ENCODE measurements around the gene SHISA9.

The SHISA9 gene

DNA sequence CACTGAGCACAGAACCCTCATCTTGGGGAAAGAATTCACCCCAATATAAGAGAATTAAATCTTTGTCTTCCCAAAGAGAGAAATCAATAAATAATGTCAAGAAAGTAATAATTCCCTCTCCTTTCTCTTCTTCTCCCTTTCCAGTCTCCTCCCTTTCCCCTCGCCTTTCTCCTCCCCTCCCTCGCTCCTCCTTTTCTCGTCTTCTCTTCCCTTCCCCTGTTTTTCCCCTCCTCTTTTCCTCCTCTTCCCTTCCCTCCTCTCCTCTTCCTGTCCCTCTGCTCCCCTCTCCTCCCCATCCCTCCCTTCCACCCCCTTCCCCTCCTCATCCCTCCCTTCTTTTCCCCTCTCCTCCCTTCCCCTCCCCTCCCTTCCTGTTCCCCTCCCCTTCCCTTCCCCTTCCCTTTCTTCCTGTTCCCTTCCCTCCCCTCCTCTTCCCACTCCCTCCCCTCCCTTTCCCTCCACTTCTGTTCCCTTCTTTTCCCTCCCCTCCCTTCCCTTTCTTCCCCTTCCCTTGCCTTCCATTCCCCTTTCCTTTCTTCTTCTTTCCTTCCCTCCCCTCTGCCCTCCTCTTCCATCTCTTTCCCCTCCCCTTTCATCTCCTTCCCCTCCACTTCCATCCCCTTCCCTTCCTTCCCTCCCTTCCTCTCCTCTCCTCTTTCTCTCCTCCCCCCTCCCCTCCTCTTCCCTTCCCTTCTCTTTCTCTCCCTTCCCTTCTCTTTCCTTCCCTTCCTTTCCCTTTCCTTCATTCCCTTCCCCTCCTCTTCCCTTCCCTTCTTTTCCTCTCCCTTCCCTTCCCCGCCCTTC is 363.6 kb downstream of the SHISA9 start:
- no peak overlapping the region for H3K9ac ChIP-seq (ENCODE audit: low read length in 5 of 5)
- peaks cover 0 to 4% (median 0%) of the 10 kb centered on the region in 5 donors for H3K9me3 ChIP-seq (ENCODE audit: control insufficient read depth in 5 of 5, low read length in 5 of 5)
- no peaks in the 10 kb centered on the region for H3K36me3 ChIP-seq (ENCODE audit: control insufficient read depth in 5 of 5, insufficient read depth in 5 of 5, low read length in 5 of 5)
- H3K27ac ChIP-seq (ENCODE audit: low read depth, low read length) = no peak overlapping the region
- no peaks in the 10 kb centered on the region for H3K4me1 ChIP-seq (ENCODE audit: control insufficient read depth in 5 of 5, insufficient read depth in 5 of 5, low read length in 5 of 5)
- peaks cover 0 to 3% (median 0%) of the 10 kb centered on the region in 5 donors for H3K27me3 ChIP-seq (ENCODE audit: control insufficient read depth in 5 of 5, insufficient read depth in 4 of 5, low read length in 5 of 5)
- H3K4me3 ChIP-seq (ENCODE audit: low read depth in 1 of 5, low read length in 5 of 5) = no peak overlapping the region

DNA sequence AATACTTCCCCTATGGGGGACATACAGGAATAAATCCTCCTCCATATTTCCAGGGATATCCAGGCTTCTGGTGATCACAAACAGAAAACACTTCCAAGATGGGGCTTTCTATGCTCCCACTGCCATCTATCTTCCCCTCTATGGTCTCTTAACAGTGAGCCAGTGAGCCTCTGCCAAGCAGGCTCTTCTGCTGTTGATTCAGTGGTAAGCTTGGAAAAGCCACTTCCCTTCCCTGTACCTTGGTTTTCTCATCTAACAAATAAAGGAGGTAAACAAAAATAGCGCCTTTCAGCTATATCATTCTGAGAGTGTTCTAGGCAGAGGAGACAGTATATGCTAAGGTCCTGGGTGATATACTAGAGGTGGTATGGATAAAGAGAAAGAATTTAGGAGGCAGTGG is 368.0 kb downstream of the SHISA9 start:
- H3K36me3 ChIP-seq (ENCODE audit: control insufficient read depth in 5 of 5, insufficient read depth in 5 of 5, low read length in 5 of 5) = no peaks in the 10 kb centered on the region
- H3K4me1 ChIP-seq (ENCODE audit: control insufficient read depth in 5 of 5, insufficient read depth in 5 of 5, low read length in 5 of 5) = no peaks in the 10 kb centered on the region
- no peak overlapping the region for H3K9ac ChIP-seq (ENCODE audit: low read length in 5 of 5)
- H3K4me3 ChIP-seq (ENCODE audit: low read depth in 1 of 5, low read length in 5 of 5) = no peak overlapping the region
- peaks cover 0 to 4% (median 0%) of the 10 kb centered on the region in 5 donors for H3K9me3 ChIP-seq (ENCODE audit: control insufficient read depth in 5 of 5, low read length in 5 of 5)
- peaks cover 0 to 3% (median 0%) of the 10 kb centered on the region in 5 donors for H3K27me3 ChIP-seq (ENCODE audit: control insufficient read depth in 5 of 5, insufficient read depth in 4 of 5, low read length in 5 of 5)
- no peak overlapping the region for H3K27ac ChIP-seq (ENCODE audit: low read depth, low read length)

DNA sequence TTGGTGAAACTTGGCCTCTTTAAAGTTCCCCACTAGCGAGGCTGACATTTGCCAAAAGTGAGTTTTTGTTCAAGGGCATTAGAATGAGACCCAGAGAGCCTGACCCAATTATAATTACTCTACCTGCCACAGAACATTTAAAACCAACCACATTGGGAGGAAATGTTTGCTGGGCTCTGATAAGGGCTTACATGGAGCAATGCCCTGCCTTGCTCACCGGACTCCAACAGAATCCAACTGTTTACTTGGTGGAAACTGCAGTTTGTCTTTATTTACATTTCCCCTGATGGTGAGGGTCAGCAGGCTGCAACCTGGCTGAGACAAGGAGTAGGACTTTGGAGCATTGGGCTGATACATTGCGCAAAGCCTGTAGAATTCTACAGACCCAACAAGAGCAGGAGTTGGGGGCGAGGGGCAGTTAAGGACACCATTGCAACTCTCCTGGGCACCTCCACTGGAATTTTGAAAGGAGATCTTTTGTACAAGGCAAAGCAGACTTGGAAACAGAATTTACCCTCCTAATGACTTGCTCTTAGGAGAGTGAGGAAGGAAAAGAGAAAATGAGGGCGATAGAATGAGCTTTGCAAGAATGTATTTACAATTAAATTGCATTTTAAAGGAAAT is 368.6 kb downstream of the SHISA9 start:
- no peak overlapping the region for H3K27ac ChIP-seq (ENCODE audit: low read depth, low read length)

DNA sequence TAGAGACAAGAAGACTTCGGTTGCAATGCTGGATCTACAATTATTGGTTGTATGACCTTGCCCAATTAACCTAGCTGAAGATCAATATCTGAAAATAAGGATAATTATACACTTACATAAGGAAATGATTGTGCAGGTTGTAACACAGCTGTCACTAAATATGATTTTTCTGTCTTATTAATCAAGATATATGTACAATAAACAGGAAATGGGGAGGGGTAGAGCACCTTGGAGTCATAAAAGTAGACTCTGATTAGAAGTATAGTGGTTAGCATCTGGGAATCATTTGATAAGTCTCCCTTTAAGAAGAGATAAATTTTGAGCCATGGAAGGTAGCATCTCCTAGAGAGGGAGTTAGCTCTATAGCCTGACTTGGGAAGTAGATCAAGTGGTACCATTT is 369.2 kb downstream of the SHISA9 start:
- peaks cover 0 to 3% (median 0%) of the 10 kb centered on the region in 5 donors for H3K27me3 ChIP-seq (ENCODE audit: control insufficient read depth in 5 of 5, insufficient read depth in 4 of 5, low read length in 5 of 5)
- H3K4me3 ChIP-seq (ENCODE audit: low read depth in 1 of 5, low read length in 5 of 5) = no peak overlapping the region
- H3K9ac ChIP-seq (ENCODE audit: low read length in 5 of 5) = no peak overlapping the region
- no peaks in the 10 kb centered on the region for H3K36me3 ChIP-seq (ENCODE audit: control insufficient read depth in 5 of 5, insufficient read depth in 5 of 5, low read length in 5 of 5)
- no peaks in the 10 kb centered on the region for H3K4me1 ChIP-seq (ENCODE audit: control insufficient read depth in 5 of 5, insufficient read depth in 5 of 5, low read length in 5 of 5)
- H3K9me3 ChIP-seq (ENCODE audit: control insufficient read depth in 5 of 5, low read length in 5 of 5) = no peaks in the 10 kb centered on the region
- no peak overlapping the region for H3K27ac ChIP-seq (ENCODE audit: low read depth, low read length)

More for the DNA sequence above, 368.6 kb downstream of the SHISA9 start:
- H3K9me3 ChIP-seq (ENCODE audit: control insufficient read depth in 5 of 5, low read length in 5 of 5) = no peaks in the 10 kb centered on the region
- peaks cover 0 to 3% (median 0%) of the 10 kb centered on the region in 5 donors for H3K27me3 ChIP-seq (ENCODE audit: control insufficient read depth in 5 of 5, insufficient read depth in 4 of 5, low read length in 5 of 5)
- H3K36me3 ChIP-seq (ENCODE audit: control insufficient read depth in 5 of 5, insufficient read depth in 5 of 5, low read length in 5 of 5) = no peaks in the 10 kb centered on the region
- no peak overlapping the region for H3K4me3 ChIP-seq (ENCODE audit: low read depth in 1 of 5, low read length in 5 of 5)
- H3K4me1 ChIP-seq (ENCODE audit: control insufficient read depth in 5 of 5, insufficient read depth in 5 of 5, low read length in 5 of 5) = no peaks in the 10 kb centered on the region
- no peak overlapping the region for H3K9ac ChIP-seq (ENCODE audit: low read length in 5 of 5)

DNA sequence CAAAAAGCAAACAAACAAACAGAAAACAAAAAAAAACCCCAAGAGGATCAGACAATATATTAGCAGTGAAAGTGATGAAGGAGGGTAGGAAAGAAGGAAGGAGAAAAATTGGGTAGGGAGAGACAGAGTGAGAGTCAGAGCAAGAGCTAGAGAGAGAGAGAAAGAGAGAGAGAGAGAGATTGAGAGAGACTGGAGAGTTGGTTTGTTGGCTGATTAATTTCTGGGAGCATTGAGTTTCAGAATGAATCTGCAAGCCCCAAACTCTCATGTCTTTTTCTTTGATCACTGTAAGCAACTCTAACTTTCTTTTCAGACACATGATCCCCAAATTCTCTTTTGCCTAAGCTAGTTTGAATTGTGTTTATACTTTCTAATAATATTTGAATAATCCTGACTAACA is 388.1 kb downstream of the SHISA9 start:
- Histone ChIP-seq H3K4me1 (ENCODE audit: control insufficient read depth in 5 of 5, insufficient read depth in 5 of 5, low read length in 5 of 5) (no peaks in the 10 kb centered on the region), H3K27me3 (ENCODE audit: control insufficient read depth in 5 of 5, insufficient read depth in 4 of 5, low read length in 5 of 5) (no peaks in the 10 kb centered on the region), H3K9ac (ENCODE audit: low read length in 5 of 5) (no peak overlapping the region), H3K4me3 (ENCODE audit: low read depth in 1 of 5, low read length in 5 of 5) (no peak overlapping the region), H3K36me3 (ENCODE audit: control insufficient read depth in 5 of 5, insufficient read depth in 5 of 5, low read length in 5 of 5) (no peaks in the 10 kb centered on the region), H3K9me3 (ENCODE audit: control insufficient read depth in 5 of 5, low read length in 5 of 5) (no peaks in the 10 kb centered on the region), H3K27ac (ENCODE audit: low read depth, low read length) (no peak overlapping the region)
